ENCODE measurements around the gene UNC79.
"Not testable (repeated sequence)": the region's sequence is repeated elsewhere in the genome, so short reads cannot be mapped to it uniquely, and the experiment has no call there.

- TF ChIP-seq CTCF (IDR thresholded peaks at IDR 0.05; ENCODE audit: insufficient read depth, low read length, poor library complexity, severe bottlenecking); EZH2phosphoT487 (conservative IDR thresholded peaks at IDR 0.05; ENCODE audit: low read length): not testable (repeated sequence)
These were observed 5.6 kb upstream of the UNC79 start for GRCh38 chr14:93425136-93425535.
